ENCODE measurements around the gene NOXRED1.

NOXRED1 gene

GRCh38 chr14:77346495-77346894 lies 76.8 kb downstream of the NOXRED1 start:
- peaks cover 36% of the 10 kb centered on the region for H3K4me1 Mint-ChIP-seq
- H3K27ac Mint-ChIP-seq = peak overlapping the region; percentile 29
- TF ChIP-seq, protein P1, sequence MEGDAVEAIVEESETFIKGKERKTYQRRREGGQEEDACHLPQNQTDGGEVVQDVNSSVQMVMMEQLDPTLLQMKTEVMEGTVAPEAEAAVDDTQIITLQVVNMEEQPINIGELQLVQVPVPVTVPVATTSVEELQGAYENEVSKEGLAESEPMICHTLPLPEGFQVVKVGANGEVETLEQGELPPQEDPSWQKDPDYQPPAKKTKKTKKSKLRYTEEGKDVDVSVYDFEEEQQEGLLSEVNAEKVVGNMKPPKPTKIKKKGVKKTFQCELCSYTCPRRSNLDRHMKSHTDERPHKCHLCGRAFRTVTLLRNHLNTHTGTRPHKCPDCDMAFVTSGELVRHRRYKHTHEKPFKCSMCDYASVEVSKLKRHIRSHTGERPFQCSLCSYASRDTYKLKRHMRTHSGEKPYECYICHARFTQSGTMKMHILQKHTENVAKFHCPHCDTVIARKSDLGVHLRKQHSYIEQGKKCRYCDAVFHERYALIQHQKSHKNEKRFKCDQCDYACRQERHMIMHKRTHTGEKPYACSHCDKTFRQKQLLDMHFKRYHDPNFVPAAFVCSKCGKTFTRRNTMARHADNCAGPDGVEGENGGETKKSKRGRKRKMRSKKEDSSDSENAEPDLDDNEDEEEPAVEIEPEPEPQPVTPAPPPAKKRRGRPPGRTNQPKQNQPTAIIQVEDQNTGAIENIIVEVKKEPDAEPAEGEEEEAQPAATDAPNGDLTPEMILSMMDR (IDR thresholded peaks at IDR 0.05) = no peak
- no peak for DNase-seq
- H3K27me3 Mint-ChIP-seq (ENCODE audit: low read depth, poor library complexity) = no peaks in the 10 kb centered on the region
- peaks cover 54% of the 10 kb centered on the region for H3K36me3 Mint-ChIP-seq (ENCODE audit: low read depth)
- no peaks in the 10 kb centered on the region for H3K9me3 Mint-ChIP-seq
- H3K4me3 Mint-ChIP-seq = no peak overlapping the region

- TF ChIP-seq, protein P1 (IDR thresholded peaks at IDR 0.05) = no peak
- Mint-ChIP-seq H3K4me3 (no peak overlapping the region), H3K4me1 (peaks cover 42% of the 10 kb centered on the region), H3K9me3 (no peaks in the 10 kb centered on the region), H3K27ac (peak overlapping the region; percentile 13), H3K27me3 (ENCODE audit: low read depth, poor library complexity) (no peaks in the 10 kb centered on the region), H3K36me3 (ENCODE audit: low read depth) (peaks cover 56% of the 10 kb centered on the region)
- DNase-seq = no peak
Observed at GRCh38 chr14:77344377-77344996, 78.8 kb downstream of the NOXRED1 start.

Measured in nephron progenitor cell (in vitro differentiated cells).